K562 (cell line): ENCODE measurements around the gene TMEM242. TPM values are rescaled to one million over a fixed set of nuclear protein-coding genes. Genes with fewer than 3 reads are reported as not detected.

Experiments
- polyA plus RNA-seq, 8 experiments: library from polyadenylated mRNA; depleted of rRNA in 4 of 8; stranded (reverse) in 5 of 8; unstranded in 3 of 8; fragments of >200 nt; fragmentation: Nextera tagmentation in 2 of 8; fragmentation: Illumina TruSeq in 1 of 8; extraction: Ambion mirVana in 2 of 8; extraction: Trizol in 1 of 8; gene quantifications; 2 replicates each; pipeline versions ENCODE4 v1.2.1 to v1.2.3, GENCODE V29; 2011 to 2014; ENCODE audit warnings: inconsistent platforms in 1 of 8, missing spikeins in 1 of 8
- total RNA-seq, 7 experiments: library from RNA; depleted of rRNA in 6 of 7; stranded (reverse); fragments of >200 nt in 6 of 7; fragmentation: Illumina TruSeq in 2 of 7; extraction: Trizol in 2 of 7; gene quantifications; 2 replicates each; pipeline versions ENCODE4 v1.2.1 to v1.2.3, GENCODE V29; 2011 to 2021; ENCODE audit warnings: low replicate concordance in 1 of 7

TMEM242 gene
- total and polyA plus RNA-seq, 9 of the 15 experiments (the other 6 are each of a cell fraction or from before 2014, with no cell fraction given): 9.5 to 35.3 (median 16.5) TPM

Other genes with a start within 250 kb of the TMEM242 start
- 17.2 and 20.6 TPM in 2 replicates for gene ZDHHC14, start 57.7 kb upstream of the TMEM242 start, total RNA-seq (2014; rRNA removed)
- 9.3 and 10.2 TPM in 2 replicates for gene ZDHHC14, start 57.7 kb upstream of the TMEM242 start, total RNA-seq (2014; rRNA removed; fragmentation: Illumina TruSeq; extraction: Trizol)
- gene ZDHHC14, start 57.7 kb upstream of the TMEM242 start, total RNA-seq (2015; rRNA removed; fragmentation: Illumina TruSeq; extraction: Trizol): 12.1 and 13.8 TPM in 2 replicates
- 23.1 and 24.2 TPM in 2 replicates for gene ZDHHC14, start 57.7 kb upstream of the TMEM242 start, total RNA-seq (2021)
- gene ZDHHC14, start 57.7 kb upstream of the TMEM242 start, polyA plus RNA-seq (2011; rRNA removed): 6.1 and 9.4 TPM in 2 replicates
- 15.3 and 21.4 TPM in 2 replicates for gene ZDHHC14, start 57.7 kb upstream of the TMEM242 start, polyA plus RNA-seq (2014; fragmentation: Illumina TruSeq; extraction: Trizol)
- under 1 TPM; 0.92 to 0.98 TPM for gene ZDHHC14, start 57.7 kb upstream of the TMEM242 start, polyA plus RNA-seq (2014; fragmentation: Nextera tagmentation; extraction: Ambion mirVana)
- gene ZDHHC14, start 57.7 kb upstream of the TMEM242 start, polyA plus RNA-seq (2014; rRNA removed): 13.5 and 19.4 TPM in 2 replicates